Mucosa of descending colon (tissue), 3 donors: ENCODE measurements around the gene TAOK1. TPM values are rescaled to one million over a fixed set of nuclear protein-coding genes. Genes with fewer than 3 reads are reported as not detected.

Source experiments
- ATAC-seq: fragments of 200-7000 bp; cut with Tn5 transposase; one replicate; pipeline ENCODE4 v1.9.1; 2020; ENCODE audit warnings: mild to moderate bottlenecking, moderate library complexity
- DNase-seq, 3 donors: peaks; one replicate each; pipeline ENCODE4 v3.0.0-alpha.2; 2020
- H3K36me3 ChIP-seq: fragments of 200-600 bp; one replicate; pipeline ENCODE4 v1.8.0; 2021; ENCODE audit warnings: low read depth, mild to moderate bottlenecking
- H3K4me1 ChIP-seq: fragments of 200-600 bp; one replicate; pipeline ENCODE4 v1.8.0; 2021; ENCODE audit warnings: low read depth, mild to moderate bottlenecking
- H3K4me3 ChIP-seq: fragments of 200-600 bp; one replicate; pipeline ENCODE4 v1.8.0; 2021; ENCODE audit warnings: mild to moderate bottlenecking
- H3K9me3 ChIP-seq: fragments of 200-600 bp; one replicate; pipeline ENCODE4 v1.8.0; 2021; ENCODE audit warnings: mild to moderate bottlenecking
- intact Hi-C, 2 donors: fragments of 100-400 bp; cut with DNase I in 1 of 2; cut with micrococcal nuclease in 1 of 2; formaldehyde crosslinking; loops; one replicate each; pipeline versions ENCODE4 v1.11.0 to v1.11.1; 2022; cut with DNase I, micrococcal nuclease
- total RNA-seq, 3 donors: library from RNA; stranded (reverse); fragmentation: NEBNext Ultra II Directional in 2 of 3; extraction: Animal tissue kit (Norgen Biotek cat#: 25700) in 2 of 3; gene quantifications; one replicate each; pipeline versions ENCODE4 v1.2.1 to v1.2.4, GENCODE V29; 2021 to 2023
- TF ChIP-seq, protein P1 (sequence below): fragments of 200-600 bp; IDR thresholded peaks from one replicate; pipeline ENCODE4 v1.8.0; 2022; ENCODE audit warnings: antibody characterized with exemption, mild to moderate bottlenecking
- donor health status: DM: no; HTN: no; CAD: no; lungs with moderate emphysema.
- donor health status: DM: no; HTN: no; CAD: no.
- donor health status: DM: no; HTN: yes; CAD: no.

The TAOK1 gene
- total RNA-seq, 3 donors from 2014 or later = 50.0 to 76.3 (median 52.1) TPM

- DNase-seq (peak in 1 of 3 donors; percentile 47), ATAC-seq (peak; percentile 14)
- TF ChIP-seq, protein P1, sequence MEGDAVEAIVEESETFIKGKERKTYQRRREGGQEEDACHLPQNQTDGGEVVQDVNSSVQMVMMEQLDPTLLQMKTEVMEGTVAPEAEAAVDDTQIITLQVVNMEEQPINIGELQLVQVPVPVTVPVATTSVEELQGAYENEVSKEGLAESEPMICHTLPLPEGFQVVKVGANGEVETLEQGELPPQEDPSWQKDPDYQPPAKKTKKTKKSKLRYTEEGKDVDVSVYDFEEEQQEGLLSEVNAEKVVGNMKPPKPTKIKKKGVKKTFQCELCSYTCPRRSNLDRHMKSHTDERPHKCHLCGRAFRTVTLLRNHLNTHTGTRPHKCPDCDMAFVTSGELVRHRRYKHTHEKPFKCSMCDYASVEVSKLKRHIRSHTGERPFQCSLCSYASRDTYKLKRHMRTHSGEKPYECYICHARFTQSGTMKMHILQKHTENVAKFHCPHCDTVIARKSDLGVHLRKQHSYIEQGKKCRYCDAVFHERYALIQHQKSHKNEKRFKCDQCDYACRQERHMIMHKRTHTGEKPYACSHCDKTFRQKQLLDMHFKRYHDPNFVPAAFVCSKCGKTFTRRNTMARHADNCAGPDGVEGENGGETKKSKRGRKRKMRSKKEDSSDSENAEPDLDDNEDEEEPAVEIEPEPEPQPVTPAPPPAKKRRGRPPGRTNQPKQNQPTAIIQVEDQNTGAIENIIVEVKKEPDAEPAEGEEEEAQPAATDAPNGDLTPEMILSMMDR = no peak
- Histone ChIP-seq H3K4me3 (peak overlapping the region; percentile 41), H3K9me3 (no peaks in the 10 kb centered on the region), H3K4me1 (peaks cover 27% of the 10 kb centered on the region), H3K36me3 (no peaks in the 10 kb centered on the region)
- intact Hi-C loops = no loop called here
Measured at GRCh38 chr17:29567304-29567553, 177.1 kb downstream of the TAOK1 start.

- Histone ChIP-seq H3K4me3 (peak overlapping the region; percentile 41), H3K4me1 (peaks cover 27% of the 10 kb centered on the region), H3K36me3 (no peaks in the 10 kb centered on the region), H3K9me3 (no peaks in the 10 kb centered on the region)
- TF ChIP-seq, protein P1 = peak; percentile 27
- peak; percentile 72 to 90 (median 86) for DNase-seq
- ATAC-seq = peak; percentile 60
- intact Hi-C loops = no loop called here
Measured at GRCh38 chr17:29567554-29568330, 177.6 kb downstream of the TAOK1 start.

GRCh38 chr17:29568331-29569244 is 178.4 kb downstream of the TAOK1 start, which contains the start of gene TP53I13:
Gene TP53I13, plus strand, starts transcription at chr17:29568701. Its CDS starts 58 bp downstream, at chr17:29568759.
- intact Hi-C loops = no loop called here
- DNase-seq (peak; percentile 94 to 95 (median 95)), ATAC-seq (peak; percentile 63)
- H3K36me3 ChIP-seq = no peaks in the 10 kb centered on the region
- peak within 1 kb of the TSS; percentile 41 for H3K4me3 ChIP-seq
- TF ChIP-seq, protein P1 = no peak
- no peaks in the 10 kb centered on the region for H3K9me3 ChIP-seq
- peaks cover 27% of the 10 kb centered on the region for H3K4me1 ChIP-seq

GRCh38 chr17:29569245-29569950 is 179.2 kb downstream of the TAOK1 start:
- ATAC-seq (no peak), DNase-seq (peak in 1 of 3 donors; percentile 39)
- peaks cover 32% of the 10 kb centered on the region for H3K4me1 ChIP-seq

DNA sequence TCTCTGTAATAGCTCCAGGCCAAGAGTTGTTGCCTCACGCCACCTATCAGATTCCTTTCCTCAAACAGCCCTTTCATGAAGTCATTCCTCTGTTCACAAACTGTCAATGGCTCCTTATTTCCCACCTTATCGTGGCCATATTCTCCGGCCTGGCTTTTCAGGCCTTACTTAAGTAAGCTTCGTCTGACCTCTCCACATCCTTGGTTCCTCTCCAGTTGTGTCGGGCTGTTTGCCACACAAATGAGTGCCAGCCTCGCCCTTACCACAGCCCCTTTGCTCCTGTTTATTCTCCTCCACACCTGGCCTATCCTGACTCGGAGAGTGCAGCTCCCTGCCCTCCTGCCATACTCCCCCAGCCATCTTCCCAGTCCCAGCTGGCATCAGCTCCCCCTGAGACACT is 180.4 kb downstream of the TAOK1 start:
- intact Hi-C loops = no loop called here
- Histone ChIP-seq H3K4me1 (peaks cover 28% of the 10 kb centered on the region), H3K9me3 (no peaks in the 10 kb centered on the region), H3K36me3 (no peaks in the 10 kb centered on the region), H3K4me3 (no peak overlapping the region)
- DNase-seq (peak; percentile 41 to 53 (median 47)), ATAC-seq (no peak)
- TF ChIP-seq, protein P1 = no peak

More at GRCh38 chr17:29569245-29569950, 179.2 kb downstream of the TAOK1 start:
- H3K9me3 ChIP-seq = no peaks in the 10 kb centered on the region
- no peaks in the 10 kb centered on the region for H3K36me3 ChIP-seq
- TF ChIP-seq, protein P1 = no peak
- H3K4me3 ChIP-seq = peak overlapping the region; percentile 37
- intact Hi-C loops = no loop called here
